IPS-15b (cell line): ENCODE results near the gene XIRP2.

Experiments used
- H3K27me3 ChIP-seq: one replicate; pipeline ENCODE4 v1.6.1; 2013; ENCODE audit warnings: low read length; ENCODE audit not compliant: control insufficient read depth, insufficient read depth
- H3K36me3 ChIP-seq: one replicate; pipeline ENCODE4 v1.6.1; 2013; ENCODE audit warnings: low read length; ENCODE audit not compliant: control insufficient read depth, insufficient read depth
- H3K4me1 ChIP-seq: one replicate; pipeline ENCODE4 v1.6.1; 2013; ENCODE audit warnings: mild to moderate bottlenecking, low read length; ENCODE audit not compliant: control insufficient read depth, insufficient read depth
- H3K4me3 ChIP-seq: one replicate; pipeline ENCODE4 v1.5.1; 2013; ENCODE audit warnings: low read depth, low read length
- H3K9ac ChIP-seq: one replicate; pipeline ENCODE4 v1.6.1; 2013; ENCODE audit warnings: low read depth, mild to moderate bottlenecking, low read length
- H3K9me3 ChIP-seq: one replicate; pipeline ENCODE4 v1.6.1; 2013; ENCODE audit warnings: mild to moderate bottlenecking, low read length; ENCODE audit not compliant: control insufficient read depth, insufficient read depth

XIRP2 gene

DNA sequence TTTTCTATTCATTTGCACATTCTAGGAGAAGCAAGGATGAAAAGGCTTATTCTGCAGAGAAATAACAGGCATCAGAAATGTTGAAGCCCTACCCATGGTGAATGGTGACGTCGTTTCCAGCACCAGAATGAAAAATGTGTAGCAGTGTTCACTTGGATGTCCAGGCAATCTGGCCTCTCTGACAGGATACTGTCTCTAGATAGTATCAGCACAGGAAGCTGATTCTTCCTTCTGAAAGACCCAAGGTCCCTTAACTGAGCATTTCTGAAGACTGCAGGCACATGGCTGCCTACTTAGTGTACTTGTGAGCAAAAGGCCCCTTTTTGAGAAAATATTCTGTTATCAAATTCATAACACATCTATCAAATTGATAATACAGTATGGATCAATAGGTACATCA, 234.1 kb downstream of the XIRP2 start:
- no peaks in the 10 kb centered on the region for H3K36me3 ChIP-seq
- H3K9me3 ChIP-seq = no peaks in the 10 kb centered on the region
- no peaks in the 10 kb centered on the region for H3K4me1 ChIP-seq
- no peaks in the 10 kb centered on the region for H3K27me3 ChIP-seq
- no peak overlapping the region for H3K9ac ChIP-seq
- no peak overlapping the region for H3K4me3 ChIP-seq

DNA sequence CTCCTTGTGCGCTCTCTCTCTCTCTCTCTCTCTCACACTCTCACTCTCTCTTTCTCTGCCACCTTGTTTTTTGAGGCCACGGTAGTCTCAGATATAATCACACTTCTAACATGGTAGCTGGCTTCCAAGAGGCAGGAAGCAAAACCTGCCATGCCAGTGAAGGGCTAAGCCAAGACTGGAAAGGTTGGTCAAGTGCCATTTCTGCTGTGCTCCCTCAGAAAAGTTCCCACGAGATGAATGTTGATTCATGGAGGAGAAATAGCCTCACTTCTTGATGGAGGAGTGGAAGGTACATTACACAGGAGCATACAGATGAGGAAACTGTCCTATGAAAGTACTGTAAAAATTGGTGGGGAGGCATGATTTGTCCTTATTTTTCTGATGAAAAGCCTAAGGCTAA, 237.9 kb downstream of the XIRP2 start:
- Histone ChIP-seq H3K36me3 (no peaks in the 10 kb centered on the region), H3K4me1 (no peaks in the 10 kb centered on the region), H3K27me3 (no peaks in the 10 kb centered on the region), H3K9ac (no peak overlapping the region), H3K4me3 (no peak overlapping the region), H3K9me3 (no peaks in the 10 kb centered on the region)

DNA sequence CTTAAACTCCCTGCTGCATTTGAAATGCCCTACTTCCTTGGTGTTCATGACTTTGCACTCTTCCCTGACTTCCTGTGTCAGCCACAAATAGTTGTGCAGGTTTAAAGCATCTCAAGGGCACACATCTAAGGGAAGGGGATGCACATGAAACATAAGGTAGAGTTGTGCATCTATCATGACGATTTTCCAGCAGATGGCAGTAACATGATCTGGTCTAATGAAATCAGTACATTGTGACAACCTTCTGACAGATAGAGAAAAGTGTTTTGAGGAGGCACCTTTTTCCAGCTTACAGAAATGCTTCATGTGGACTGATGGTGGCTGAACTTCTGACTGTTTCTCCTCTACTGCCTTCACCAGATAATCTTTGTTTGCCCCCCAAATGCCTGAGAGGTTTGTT, 238.9 kb downstream of the XIRP2 start:
- no peaks in the 10 kb centered on the region for H3K36me3 ChIP-seq
- H3K9me3 ChIP-seq = no peaks in the 10 kb centered on the region
- H3K27me3 ChIP-seq = no peaks in the 10 kb centered on the region
- no peak overlapping the region for H3K4me3 ChIP-seq
- H3K4me1 ChIP-seq = no peaks in the 10 kb centered on the region
- H3K9ac ChIP-seq = no peak overlapping the region

DNA sequence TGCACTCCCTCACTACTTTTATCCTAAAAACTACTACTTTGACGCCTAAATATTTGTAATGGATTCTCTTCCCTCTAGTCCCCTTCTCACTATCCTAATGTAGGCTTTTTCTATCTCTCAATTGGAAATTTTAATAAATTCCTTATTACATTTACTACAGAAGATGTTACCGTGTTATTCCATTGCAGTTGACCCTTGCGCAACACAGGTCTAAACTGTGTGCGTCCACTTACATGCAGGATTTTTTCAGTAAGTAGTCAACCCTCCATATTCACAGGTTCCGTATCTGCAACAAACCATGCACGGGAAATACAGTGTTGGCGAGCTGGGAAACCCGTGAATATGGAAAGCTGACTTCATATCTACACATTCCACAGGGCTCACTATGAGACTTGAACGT, 239.8 kb downstream of the XIRP2 start:
- H3K36me3 ChIP-seq = no peaks in the 10 kb centered on the region
- H3K4me3 ChIP-seq = no peak overlapping the region
- no peaks in the 10 kb centered on the region for H3K27me3 ChIP-seq
- no peaks in the 10 kb centered on the region for H3K4me1 ChIP-seq
- H3K9me3 ChIP-seq = no peaks in the 10 kb centered on the region
- H3K9ac ChIP-seq = no peak overlapping the region

DNA sequence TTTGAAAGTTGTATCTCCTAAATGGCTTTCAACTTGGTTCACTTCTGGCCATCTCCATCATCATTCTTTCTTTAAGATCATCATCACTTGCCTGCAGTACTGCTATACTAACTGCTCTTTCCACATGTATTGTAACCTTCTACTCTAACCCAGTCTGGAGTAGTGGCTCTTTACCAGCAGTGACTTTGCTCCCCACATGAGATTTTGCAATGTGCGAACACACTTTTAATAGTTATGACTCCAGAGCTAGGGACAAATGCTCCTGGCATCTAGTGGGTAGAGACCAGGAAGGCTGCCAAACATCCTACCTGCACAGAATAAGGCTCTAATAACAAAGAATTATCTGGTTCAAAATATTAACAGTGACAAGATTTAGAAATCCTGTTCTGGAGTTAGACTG, 243.8 kb downstream of the XIRP2 start:
- Histone ChIP-seq H3K4me1 (no peaks in the 10 kb centered on the region), H3K9ac (no peak overlapping the region), H3K4me3 (no peak overlapping the region)

DNA sequence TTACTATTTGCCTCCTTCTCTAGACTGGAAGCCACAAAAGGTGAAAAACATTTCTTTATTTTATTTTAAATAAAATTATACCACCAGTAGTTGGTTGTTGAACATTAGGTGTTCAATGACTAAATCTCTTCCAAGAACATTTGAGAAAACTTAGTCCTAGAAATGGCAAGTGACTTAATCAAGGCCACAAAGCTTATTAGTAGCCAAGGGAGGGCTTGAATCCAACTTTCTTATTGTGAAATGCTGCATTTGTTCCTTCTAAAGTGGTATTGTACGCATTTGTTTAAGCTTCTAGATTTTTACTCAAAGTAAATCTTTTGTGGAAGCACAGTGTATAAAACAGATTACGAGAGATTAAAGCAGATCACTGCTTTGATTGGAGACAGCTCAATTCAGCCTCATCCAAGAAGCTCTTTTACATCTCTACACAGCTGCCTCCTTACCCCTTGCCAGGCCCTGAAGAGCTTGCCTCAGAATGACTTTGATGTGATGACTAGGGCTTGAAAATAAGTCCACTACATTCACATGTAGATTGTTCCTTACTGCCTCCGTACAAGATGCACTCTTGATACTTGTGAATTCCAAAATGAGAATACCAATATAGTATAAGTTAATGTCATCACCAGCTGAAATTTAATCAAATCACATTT, 244.8 kb downstream of the XIRP2 start:
- no peaks in the 10 kb centered on the region for H3K9me3 ChIP-seq
- H3K4me1 ChIP-seq = no peaks in the 10 kb centered on the region
- H3K4me3 ChIP-seq = no peak overlapping the region
- H3K36me3 ChIP-seq = no peaks in the 10 kb centered on the region
- no peak overlapping the region for H3K9ac ChIP-seq
- H3K27me3 ChIP-seq = no peaks in the 10 kb centered on the region

More for the DNA sequence above, 243.8 kb downstream of the XIRP2 start:
- Histone ChIP-seq H3K36me3 (no peaks in the 10 kb centered on the region), H3K27me3 (no peaks in the 10 kb centered on the region), H3K9me3 (no peaks in the 10 kb centered on the region)

DNA sequence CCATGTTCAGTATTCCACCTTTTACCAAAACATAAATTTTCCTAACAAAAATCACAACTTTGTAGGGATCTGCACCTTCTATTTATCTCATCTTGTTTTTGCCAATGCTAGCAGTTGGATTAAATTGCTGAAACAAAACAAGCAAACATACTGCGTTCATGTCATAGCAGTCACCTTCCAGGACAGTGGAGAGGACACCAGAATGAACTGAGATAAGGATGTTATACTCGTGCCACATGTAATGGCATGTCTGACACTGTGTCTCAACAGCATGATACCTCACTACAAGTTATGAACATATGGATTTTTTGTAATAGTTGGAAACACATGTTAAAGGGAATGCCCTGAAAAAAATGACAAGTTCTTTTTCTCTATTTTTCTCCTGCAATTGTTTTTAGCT, 245.3 kb downstream of the XIRP2 start:
- Histone ChIP-seq H3K9me3 (no peaks in the 10 kb centered on the region), H3K4me3 (no peak overlapping the region), H3K36me3 (no peaks in the 10 kb centered on the region), H3K27me3 (no peaks in the 10 kb centered on the region), H3K4me1 (no peaks in the 10 kb centered on the region), H3K9ac (no peak overlapping the region)

DNA sequence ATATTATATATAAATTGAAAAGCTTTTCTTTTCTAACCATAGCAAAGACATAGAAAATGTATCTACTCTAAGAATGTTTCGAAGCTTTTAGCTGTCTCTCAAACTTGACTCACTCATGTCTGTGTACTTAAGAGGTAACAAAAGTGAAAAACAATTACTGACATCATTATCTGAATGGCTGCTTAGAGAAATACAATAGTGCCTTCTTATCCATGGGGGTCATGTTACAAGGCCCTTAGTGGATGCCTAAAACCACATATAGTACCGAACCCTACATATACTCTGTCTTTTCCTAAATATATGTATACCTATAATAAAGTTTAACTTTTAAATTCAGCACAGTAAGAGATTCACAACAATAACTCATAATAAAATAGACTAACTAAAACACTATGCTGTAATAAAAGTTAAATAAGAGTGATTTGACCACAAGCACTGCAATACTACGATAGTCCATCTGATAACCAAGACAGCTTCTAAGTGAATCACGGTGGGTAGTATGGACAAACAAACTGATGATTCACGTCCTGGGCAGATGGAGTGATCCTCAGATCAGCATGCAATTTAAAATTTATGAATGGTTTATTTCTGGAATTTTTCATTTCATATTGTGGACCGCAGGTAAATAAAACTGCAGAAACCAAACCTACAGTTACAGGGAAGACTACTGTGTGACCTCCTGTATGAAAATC, 246.2 kb downstream of the XIRP2 start:
- H3K36me3 ChIP-seq = no peaks in the 10 kb centered on the region
- no peaks in the 10 kb centered on the region for H3K9me3 ChIP-seq
- no peak overlapping the region for H3K4me3 ChIP-seq
- H3K9ac ChIP-seq = no peak overlapping the region
- no peaks in the 10 kb centered on the region for H3K27me3 ChIP-seq
- no peaks in the 10 kb centered on the region for H3K4me1 ChIP-seq

DNA sequence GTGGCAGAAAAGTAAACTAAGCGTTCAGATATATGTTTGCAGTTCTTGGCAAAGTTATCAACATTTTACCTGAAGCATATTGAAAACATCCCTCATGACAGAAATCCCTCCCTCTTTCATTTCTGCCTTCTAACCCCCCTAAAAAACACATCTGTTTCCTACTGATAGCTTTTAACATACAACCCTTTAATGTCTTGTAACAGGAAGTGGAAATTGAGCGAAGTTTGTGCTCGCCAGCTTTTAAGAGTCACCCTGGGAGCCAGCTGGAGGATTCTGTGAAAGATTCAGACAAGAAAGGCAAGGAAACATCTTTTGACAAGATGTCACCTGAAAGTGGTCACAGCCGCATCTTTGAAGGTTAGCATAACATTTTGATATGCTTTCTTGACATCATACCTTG, 247.4 kb downstream of the XIRP2 start:
- H3K9me3 ChIP-seq = no peaks in the 10 kb centered on the region
- no peak overlapping the region for H3K9ac ChIP-seq

DNA sequence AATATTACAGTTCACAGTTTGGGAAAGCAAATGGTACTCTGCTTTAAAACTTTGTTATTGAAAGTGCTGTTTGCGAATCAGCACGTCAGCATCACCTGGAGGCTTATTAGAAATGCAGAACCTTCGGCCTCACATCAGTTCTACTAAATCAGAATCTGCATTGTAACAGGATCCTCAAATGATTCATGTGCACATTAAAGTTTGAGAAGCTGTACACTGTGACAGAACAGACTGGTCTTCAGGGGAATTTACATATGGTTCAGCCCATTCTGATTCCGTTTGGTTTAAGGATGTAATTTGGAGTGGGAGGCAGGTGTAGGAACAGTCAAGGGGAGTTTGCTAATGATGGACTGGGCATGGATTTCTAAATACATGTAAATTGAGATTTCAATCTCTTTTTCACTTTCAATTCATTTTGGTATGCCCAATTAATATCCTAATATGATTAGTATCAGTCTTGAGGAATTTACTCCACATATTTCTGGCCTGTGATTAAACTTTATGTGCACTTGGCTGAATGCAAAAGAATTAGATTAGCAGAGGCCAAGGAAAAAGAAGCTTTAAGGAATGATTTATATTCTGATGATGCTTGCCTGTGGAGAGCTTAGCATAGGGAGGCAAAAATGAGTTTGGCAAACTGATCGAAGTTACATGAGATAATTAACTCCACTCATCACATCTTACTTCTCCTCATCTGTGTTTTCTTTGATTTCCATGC, 248.8 kb downstream of the XIRP2 start:
- no peaks in the 10 kb centered on the region for H3K4me1 ChIP-seq
- no peaks in the 10 kb centered on the region for H3K27me3 ChIP-seq
- H3K36me3 ChIP-seq = no peaks in the 10 kb centered on the region
- H3K9me3 ChIP-seq = no peaks in the 10 kb centered on the region
- no peak overlapping the region for H3K4me3 ChIP-seq
- H3K9ac ChIP-seq = no peak overlapping the region

More for the DNA sequence above, 247.4 kb downstream of the XIRP2 start:
- H3K4me1 ChIP-seq = no peaks in the 10 kb centered on the region
- no peak overlapping the region for H3K4me3 ChIP-seq
- H3K27me3 ChIP-seq = no peaks in the 10 kb centered on the region
- H3K36me3 ChIP-seq = no peaks in the 10 kb centered on the region

DNA sequence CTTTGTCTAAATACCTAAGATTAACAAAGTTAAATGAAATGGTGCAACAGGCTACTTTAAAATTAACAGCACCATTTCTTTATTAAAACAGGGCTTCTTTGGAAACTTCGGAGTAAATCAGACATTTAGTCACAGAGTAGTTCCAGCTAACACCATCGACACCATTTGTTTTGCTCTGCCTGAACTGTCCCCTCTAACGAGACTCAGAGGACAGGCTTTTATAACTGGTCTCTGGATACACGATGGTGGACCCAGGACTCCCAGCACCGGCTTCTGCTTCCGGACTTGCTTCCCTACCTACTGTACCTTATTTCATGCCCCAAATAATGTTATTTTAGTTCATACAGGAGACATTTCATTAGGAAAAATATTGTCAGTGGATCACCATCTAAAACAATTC, 252.1 kb downstream of the XIRP2 start:
- no peak overlapping the region for H3K4me3 ChIP-seq

DNA sequence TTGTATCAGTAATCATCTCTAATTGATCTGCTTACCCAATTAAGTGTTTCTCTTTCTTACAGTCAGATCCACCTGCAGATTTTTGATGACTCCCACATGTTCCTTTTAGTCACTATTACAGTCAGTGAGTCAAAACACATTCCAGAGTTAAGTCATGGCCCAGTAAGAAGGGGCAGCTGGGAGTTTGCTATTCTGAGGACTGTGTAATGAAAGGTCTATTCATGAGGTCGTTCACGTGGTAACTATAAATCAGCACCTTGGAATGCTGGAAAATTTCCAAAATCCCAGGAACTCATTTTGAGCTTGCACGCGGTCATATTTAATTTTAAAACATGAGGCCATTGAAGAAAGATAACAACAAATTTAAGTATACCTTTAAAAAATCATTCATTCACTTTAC, 252.5 kb downstream of the XIRP2 start:
- Histone ChIP-seq H3K4me1 (no peaks in the 10 kb centered on the region), H3K27me3 (no peaks in the 10 kb centered on the region), H3K36me3 (no peaks in the 10 kb centered on the region), H3K9ac (no peak overlapping the region), H3K4me3 (no peak overlapping the region), H3K9me3 (no peaks in the 10 kb centered on the region)

More for the DNA sequence above, 252.1 kb downstream of the XIRP2 start:
- Histone ChIP-seq H3K4me1 (no peaks in the 10 kb centered on the region), H3K9me3 (no peaks in the 10 kb centered on the region), H3K9ac (no peak overlapping the region), H3K36me3 (no peaks in the 10 kb centered on the region), H3K27me3 (no peaks in the 10 kb centered on the region)
